ENCODE measurements around the gene ATP1A3.

Gene ATP1A3

GRCh38 chr19:41933693-41934426 is 60.2 kb downstream of the ATP1A3 start:
- Histone ChIP-seq H3K9ac (ENCODE audit: low read length) (no peak overlapping the region), H3K36me3 (ENCODE audit: control insufficient read depth in 1 of 2, insufficient read depth in 2 of 2, low read length in 2 of 2) (no peaks in the 10 kb centered on the region), H3K4me3 (ENCODE audit: low read depth, low read length) (no peak overlapping the region), H2BK5ac (ENCODE audit: low read depth, low read length, poor library complexity) (no peak overlapping the region), H3K79me2 (ENCODE audit: control insufficient read depth, insufficient read depth, low read length, poor library complexity) (no peaks in the 10 kb centered on the region), H3K23ac (ENCODE audit: low read length) (no peak overlapping the region), H3K9me3 (ENCODE audit: insufficient read depth, low read depth, low read length) (peaks cover 9% of the 10 kb centered on the region), H3K27me3 (ENCODE audit: insufficient read depth, low read length) (peaks cover 57% of the 10 kb centered on the region), H4K8ac (ENCODE audit: low read depth, low read length) (no peak overlapping the region), H3K18ac (ENCODE audit: low read length) (no peak overlapping the region), H3K4ac (ENCODE audit: low read depth, low read length) (no peak overlapping the region), H3K4me1 (ENCODE audit: control insufficient read depth in 1 of 2, insufficient read depth in 2 of 2, low read length in 2 of 2) (peaks cover 0 to 2% of the 10 kb centered on the region in 2 experiments), H2BK12ac (ENCODE audit: low read length) (no peak overlapping the region), H3K27ac (ENCODE audit: low read depth, low read length) (no peak overlapping the region), H4K12ac (ENCODE audit: low read depth, low read length) (no peak overlapping the region), H3K14ac (ENCODE audit: low read length) (no peak overlapping the region), H3K79me1 (ENCODE audit: low read length) (no peaks in the 10 kb centered on the region), H2BK120ac (ENCODE audit: insufficient read depth, low read length, poor library complexity) (no peak overlapping the region), H3K4me2 (ENCODE audit: low read length) (no peak overlapping the region), H2AFZ (ENCODE audit: insufficient read depth, low read length, poor library complexity) (no peak overlapping the region), H4K91ac (ENCODE audit: low read depth, low read length) (no peak overlapping the region), H2AK5ac (ENCODE audit: low read length) (no peak overlapping the region)
- DNase-seq: no peak
- WGBS (ENCODE audit: extremely low coverage, insufficient coverage, insufficient read length): no CpG with 5 or more reads among the region's 7 CpGs

GRCh38 chr19:41932720-41933332 is 61.2 kb downstream of the ATP1A3 start:
- no peaks in the 10 kb centered on the region for H3K79me1 ChIP-seq (ENCODE audit: low read length)
- no peak overlapping the region for H3K23ac ChIP-seq (ENCODE audit: low read length)
- H4K12ac ChIP-seq (ENCODE audit: low read depth, low read length): no peak overlapping the region
- H2BK5ac ChIP-seq (ENCODE audit: low read depth, low read length, poor library complexity): no peak overlapping the region
- no peak for DNase-seq
- H3K4me2 ChIP-seq (ENCODE audit: low read length): no peak overlapping the region
- no CpG with 5 or more reads among the region's 29 CpGs for WGBS (ENCODE audit: extremely low coverage, insufficient coverage, insufficient read length)
- no peaks in the 10 kb centered on the region for H3K36me3 ChIP-seq (ENCODE audit: control insufficient read depth in 1 of 2, insufficient read depth in 2 of 2, low read length in 2 of 2)
- H3K9me3 ChIP-seq (ENCODE audit: insufficient read depth, low read depth, low read length): peaks cover 12% of the 10 kb centered on the region
- no peak overlapping the region for H3K9ac ChIP-seq (ENCODE audit: low read length)
- H3K4ac ChIP-seq (ENCODE audit: low read depth, low read length): no peak overlapping the region
- no peak overlapping the region for H3K4me3 ChIP-seq (ENCODE audit: low read depth, low read length)
- H3K27me3 ChIP-seq (ENCODE audit: insufficient read depth, low read length): peaks cover 64% of the 10 kb centered on the region
- no peak overlapping the region for H3K27ac ChIP-seq (ENCODE audit: low read depth, low read length)
- no peak overlapping the region for H2AK5ac ChIP-seq (ENCODE audit: low read length)
- H3K79me2 ChIP-seq (ENCODE audit: control insufficient read depth, insufficient read depth, low read length, poor library complexity): no peaks in the 10 kb centered on the region
- peaks cover 0 to 5% of the 10 kb centered on the region in 2 experiments for H3K4me1 ChIP-seq (ENCODE audit: control insufficient read depth in 1 of 2, insufficient read depth in 2 of 2, low read length in 2 of 2)
- no peak overlapping the region for H3K18ac ChIP-seq (ENCODE audit: low read length)
- no peak overlapping the region for H2AFZ ChIP-seq (ENCODE audit: insufficient read depth, low read length, poor library complexity)
- H3K14ac ChIP-seq (ENCODE audit: low read length): no peak overlapping the region
- no peak overlapping the region for H4K8ac ChIP-seq (ENCODE audit: low read depth, low read length)
- no peak overlapping the region for H2BK12ac ChIP-seq (ENCODE audit: low read length)
- H2BK120ac ChIP-seq (ENCODE audit: insufficient read depth, low read length, poor library complexity): no peak overlapping the region
- H4K91ac ChIP-seq (ENCODE audit: low read depth, low read length): no peak overlapping the region

- Histone ChIP-seq H2AK5ac (ENCODE audit: low read length) (no peak overlapping the region), H3K18ac (ENCODE audit: low read length) (no peak overlapping the region), H2BK12ac (ENCODE audit: low read length) (no peak overlapping the region), H3K36me3 (ENCODE audit: control insufficient read depth in 1 of 2, insufficient read depth in 2 of 2, low read length in 2 of 2) (no peaks in the 10 kb centered on the region), H3K27ac (ENCODE audit: low read depth, low read length) (no peak overlapping the region), H4K91ac (ENCODE audit: low read depth, low read length) (no peak overlapping the region), H3K4me1 (ENCODE audit: control insufficient read depth in 1 of 2, insufficient read depth in 2 of 2, low read length in 2 of 2) (peaks cover 0 to 5% of the 10 kb centered on the region in 2 experiments), H3K9me3 (ENCODE audit: insufficient read depth, low read depth, low read length) (peaks cover 12% of the 10 kb centered on the region), H4K8ac (ENCODE audit: low read depth, low read length) (no peak overlapping the region), H3K79me2 (ENCODE audit: control insufficient read depth, insufficient read depth, low read length, poor library complexity) (no peaks in the 10 kb centered on the region), H2AFZ (ENCODE audit: insufficient read depth, low read length, poor library complexity) (no peak overlapping the region), H2BK5ac (ENCODE audit: low read depth, low read length, poor library complexity) (no peak overlapping the region), H4K12ac (ENCODE audit: low read depth, low read length) (no peak overlapping the region), H3K14ac (ENCODE audit: low read length) (no peak overlapping the region), H3K9ac (ENCODE audit: low read length) (no peak overlapping the region), H3K79me1 (ENCODE audit: low read length) (no peaks in the 10 kb centered on the region), H3K4me2 (ENCODE audit: low read length) (no peak overlapping the region), H3K4me3 (ENCODE audit: low read depth, low read length) (no peak overlapping the region), H3K27me3 (ENCODE audit: insufficient read depth, low read length) (peaks cover 65% of the 10 kb centered on the region), H3K23ac (ENCODE audit: low read length) (no peak overlapping the region), H2BK120ac (ENCODE audit: insufficient read depth, low read length, poor library complexity) (no peak overlapping the region), H3K4ac (ENCODE audit: low read depth, low read length) (no peak overlapping the region)
- WGBS (ENCODE audit: extremely low coverage, insufficient coverage, insufficient read length): no CpG with 5 or more reads among the region's 11 CpGs
- DNase-seq: no peak
Observed at GRCh38 chr19:41932259-41932719, 61.7 kb downstream of the ATP1A3 start.

GRCh38 chr19:41930926-41931592 is 63.0 kb downstream of the ATP1A3 start:
- Histone ChIP-seq H3K18ac (ENCODE audit: low read length) (no peak overlapping the region), H3K4me3 (ENCODE audit: low read depth, low read length) (no peak overlapping the region), H2BK120ac (ENCODE audit: insufficient read depth, low read length, poor library complexity) (no peak overlapping the region), H3K27me3 (ENCODE audit: insufficient read depth, low read length) (peaks cover 74% of the 10 kb centered on the region), H3K4me2 (ENCODE audit: low read length) (no peak overlapping the region), H3K9me3 (ENCODE audit: insufficient read depth, low read depth, low read length) (peaks cover 15% of the 10 kb centered on the region), H4K12ac (ENCODE audit: low read depth, low read length) (no peak overlapping the region), H2AFZ (ENCODE audit: insufficient read depth, low read length, poor library complexity) (no peak overlapping the region), H3K23ac (ENCODE audit: low read length) (no peak overlapping the region), H3K27ac (ENCODE audit: low read depth, low read length) (no peak overlapping the region), H3K4me1 (ENCODE audit: control insufficient read depth in 1 of 2, insufficient read depth in 2 of 2, low read length in 2 of 2) (peaks cover 0 to 5% of the 10 kb centered on the region in 2 experiments), H3K9ac (ENCODE audit: low read length) (no peak overlapping the region), H3K36me3 (ENCODE audit: control insufficient read depth in 1 of 2, insufficient read depth in 2 of 2, low read length in 2 of 2) (no peaks in the 10 kb centered on the region), H3K4ac (ENCODE audit: low read depth, low read length) (no peak overlapping the region), H2BK5ac (ENCODE audit: low read depth, low read length, poor library complexity) (no peak overlapping the region), H4K91ac (ENCODE audit: low read depth, low read length) (no peak overlapping the region), H3K14ac (ENCODE audit: low read length) (no peak overlapping the region), H2AK5ac (ENCODE audit: low read length) (no peak overlapping the region), H4K8ac (ENCODE audit: low read depth, low read length) (no peak overlapping the region), H3K79me2 (ENCODE audit: control insufficient read depth, insufficient read depth, low read length, poor library complexity) (no peaks in the 10 kb centered on the region), H3K79me1 (ENCODE audit: low read length) (no peaks in the 10 kb centered on the region), H2BK12ac (ENCODE audit: low read length) (no peak overlapping the region)
- WGBS (ENCODE audit: extremely low coverage, insufficient coverage, insufficient read length): no CpG with 5 or more reads among the region's 17 CpGs
- DNase-seq: no peak

Data from trophoblast cell (in vitro differentiated cells and primary cell).